Uterus (tissue), 4 donors: ENCODE data around the gene ANAPC13. TPM values are rescaled to one million over a fixed set of nuclear protein-coding genes. Genes with fewer than 3 reads are reported as not detected.

Source experiments
- DNase-seq, 2 donors: peaks; one replicate each; pipeline ENCODE4 v3.0.0-alpha.2; 2019 to 2020
- H3K27ac ChIP-seq, 2 donors: fragments of 200-600 bp; sonication (generic); 1 replicate in 1 of 2; 2 replicates in 1 of 2; pipeline ENCODE4 v1.5.1; 2016 to 2018
- H3K27me3 ChIP-seq, 2 donors: fragments of 200-600 bp; sonication (generic); one replicate each; pipeline ENCODE4 v1.5.1; 2018 to 2019; ENCODE audit warnings: control low read depth in 1 of 2
- H3K36me3 ChIP-seq, 2 donors: fragments of 200-600 bp; sonication (generic); one replicate each; pipeline ENCODE4 v1.5.1; 2019; ENCODE audit warnings: control low read depth in 1 of 2
- H3K4me1 ChIP-seq, 2 donors: fragments of 200-600 bp; sonication (generic); one replicate each; pipeline ENCODE4 v1.5.1; 2018 to 2019; ENCODE audit warnings: control low read depth in 1 of 2
- H3K4me3 ChIP-seq, 2 donors: fragments of 200-600 bp; sonication (generic); 1 replicate in 1 of 2; 2 replicates in 1 of 2; pipeline ENCODE4 v1.5.1; 2018 to 2019; ENCODE audit warnings: mild to moderate bottlenecking in 1 of 2
- H3K9me3 ChIP-seq, 2 donors: fragments of 200-600 bp; sonication (generic); one replicate each; pipeline ENCODE4 v1.5.1; 2019; ENCODE audit warnings: control low read depth in 1 of 2
- POLR2A ChIP-seq, 2 donors: fragments of 450-650 bp; IDR thresholded peaks; one replicate each; pipeline ENCODE4 v1.6.1; 2016; ENCODE audit warnings: antibody characterized with exemption in 2 of 2, mild to moderate bottlenecking in 1 of 2, moderate library complexity in 1 of 2
- intact Hi-C: fragments of 100-400 bp; cut with DNase I; formaldehyde crosslinking; loops from one replicate; pipeline ENCODE4 v1.15.1; 2023; ENCODE audit warnings: low total_unique reads
- total RNA-seq, 4 donors: library from RNA; depleted of rRNA in 3 of 4; stranded (reverse); fragments of >200 nt in 3 of 4; gene quantifications; one replicate each; pipeline versions ENCODE4 v1.1.0 to v1.2.4, GENCODE V29; 2014 to 2023
- TF ChIP-seq, protein P1 (sequence below), 4 experiments: fragments of 200-600 bp in 2 of 4; fragments of 450-650 bp in 2 of 4; sonication (generic) in 2 of 4; IDR thresholded peaks; one replicate each; pipeline ENCODE4 v1.5.1; 2016 to 2019; ENCODE audit warnings: antibody characterized with exemption in 4 of 4, mild to moderate bottlenecking in 2 of 4, moderate library complexity in 1 of 4
- donor health status: DM: yes; HTN: yes; CAD: no.

ANAPC13 gene
- total RNA-seq, 4 donors from 2014 or later = 17.6 to 64.8 (median 51.7) TPM

DNA sequence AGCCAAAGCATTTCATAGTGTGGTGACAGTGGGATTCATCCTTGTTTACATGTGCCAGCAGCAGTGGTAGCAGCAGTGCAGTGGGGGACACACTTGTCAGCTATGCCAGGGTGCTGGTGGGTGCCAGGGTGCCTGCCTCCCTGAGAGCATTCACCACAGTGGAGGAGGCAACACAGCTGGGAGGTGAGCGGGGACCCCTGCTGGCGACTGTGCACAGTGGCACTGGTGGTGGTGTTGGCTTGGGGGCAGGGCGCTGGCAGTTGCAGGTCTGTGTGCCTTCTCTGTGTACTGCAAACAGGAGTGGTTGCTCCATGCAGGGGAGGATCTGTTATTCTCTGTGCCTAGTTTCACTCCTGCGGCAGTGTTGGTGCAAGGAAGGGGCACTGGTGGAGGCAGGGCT lies 41.3 kb upstream of the ANAPC13 start:
- peaks cover 0 to 18% of the 10 kb centered on the region in 2 donors for H3K9me3 ChIP-seq
- TF ChIP-seq, protein P1, sequence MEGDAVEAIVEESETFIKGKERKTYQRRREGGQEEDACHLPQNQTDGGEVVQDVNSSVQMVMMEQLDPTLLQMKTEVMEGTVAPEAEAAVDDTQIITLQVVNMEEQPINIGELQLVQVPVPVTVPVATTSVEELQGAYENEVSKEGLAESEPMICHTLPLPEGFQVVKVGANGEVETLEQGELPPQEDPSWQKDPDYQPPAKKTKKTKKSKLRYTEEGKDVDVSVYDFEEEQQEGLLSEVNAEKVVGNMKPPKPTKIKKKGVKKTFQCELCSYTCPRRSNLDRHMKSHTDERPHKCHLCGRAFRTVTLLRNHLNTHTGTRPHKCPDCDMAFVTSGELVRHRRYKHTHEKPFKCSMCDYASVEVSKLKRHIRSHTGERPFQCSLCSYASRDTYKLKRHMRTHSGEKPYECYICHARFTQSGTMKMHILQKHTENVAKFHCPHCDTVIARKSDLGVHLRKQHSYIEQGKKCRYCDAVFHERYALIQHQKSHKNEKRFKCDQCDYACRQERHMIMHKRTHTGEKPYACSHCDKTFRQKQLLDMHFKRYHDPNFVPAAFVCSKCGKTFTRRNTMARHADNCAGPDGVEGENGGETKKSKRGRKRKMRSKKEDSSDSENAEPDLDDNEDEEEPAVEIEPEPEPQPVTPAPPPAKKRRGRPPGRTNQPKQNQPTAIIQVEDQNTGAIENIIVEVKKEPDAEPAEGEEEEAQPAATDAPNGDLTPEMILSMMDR (IDR thresholded peaks at IDR 0.05) = no peak
- TF ChIP-seq POLR2A (IDR thresholded peaks at IDR 0.05) = no peak
- DNase-seq = no peak

DNA sequence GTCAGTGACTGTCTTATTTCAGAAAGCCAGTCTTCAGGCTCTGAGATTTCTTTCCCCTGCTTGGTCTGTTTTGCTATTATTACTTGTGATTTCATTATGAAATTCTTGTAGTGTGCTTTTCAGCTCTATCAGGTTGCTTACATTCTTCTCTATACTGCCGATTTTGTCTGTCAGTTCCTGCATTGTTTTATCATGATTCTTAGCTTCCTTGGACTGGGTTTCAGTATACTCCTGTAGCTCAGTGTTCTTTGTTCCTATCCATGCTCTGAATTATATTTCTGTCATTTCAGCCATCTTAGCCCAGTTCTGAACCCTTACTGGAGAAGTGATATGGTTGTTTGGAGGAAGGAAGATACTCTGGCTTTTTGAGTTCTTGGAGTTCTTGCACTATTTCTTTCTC lies 40.5 kb upstream of the ANAPC13 start:
- Histone ChIP-seq H3K36me3 (no peaks in the 10 kb centered on the region), H3K27me3 (no peaks in the 10 kb centered on the region), H3K9me3 (peaks cover 0 to 18% of the 10 kb centered on the region in 2 donors), H3K4me3 (no peak overlapping the region), H3K27ac (no peak overlapping the region), H3K4me1 (no peaks in the 10 kb centered on the region)
- DNase-seq = no peak
- intact Hi-C loops = no loop called here
- TF ChIP-seq, protein P1 (IDR thresholded peaks at IDR 0.05) = no peak
- no peak for TF ChIP-seq POLR2A (IDR thresholded peaks at IDR 0.05)

More for the DNA sequence above, 41.3 kb upstream of the ANAPC13 start:
- no peak overlapping the region for H3K27ac ChIP-seq
- no peaks in the 10 kb centered on the region for H3K36me3 ChIP-seq
- no peaks in the 10 kb centered on the region for H3K27me3 ChIP-seq
- H3K4me3 ChIP-seq = no peak overlapping the region
- intact Hi-C loops = no loop called here
- no peaks in the 10 kb centered on the region for H3K4me1 ChIP-seq

DNA sequence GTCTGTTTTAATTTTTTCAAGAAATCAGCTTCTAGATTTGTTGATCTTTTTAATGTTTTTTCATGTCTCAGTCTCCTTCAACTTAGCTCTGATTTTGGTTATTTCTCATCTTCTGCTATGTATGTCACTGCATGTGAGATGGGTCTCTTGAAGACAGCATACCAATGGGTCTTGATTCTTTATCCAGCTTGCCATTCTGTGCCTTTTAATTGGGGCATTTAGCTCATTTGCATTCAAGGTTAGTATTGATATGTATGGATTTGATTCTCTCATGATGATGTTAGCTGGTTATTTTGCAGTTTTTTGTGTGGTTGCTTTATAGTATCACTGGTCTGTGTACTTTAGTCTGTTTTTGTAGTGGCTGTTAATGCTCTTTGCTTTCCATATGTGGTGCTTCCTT lies 39.5 kb upstream of the ANAPC13 start:
- no peak for TF ChIP-seq POLR2A (IDR thresholded peaks at IDR 0.05)
- TF ChIP-seq, protein P1 (IDR thresholded peaks at IDR 0.05) = no peak
- H3K4me1 ChIP-seq = no peaks in the 10 kb centered on the region
- H3K27ac ChIP-seq = no peak overlapping the region
- intact Hi-C loops = no loop called here
- H3K27me3 ChIP-seq = no peaks in the 10 kb centered on the region
- peaks cover 0 to 18% of the 10 kb centered on the region in 2 donors for H3K9me3 ChIP-seq
- no peak for DNase-seq
- H3K36me3 ChIP-seq = no peaks in the 10 kb centered on the region
- no peak overlapping the region for H3K4me3 ChIP-seq

DNA sequence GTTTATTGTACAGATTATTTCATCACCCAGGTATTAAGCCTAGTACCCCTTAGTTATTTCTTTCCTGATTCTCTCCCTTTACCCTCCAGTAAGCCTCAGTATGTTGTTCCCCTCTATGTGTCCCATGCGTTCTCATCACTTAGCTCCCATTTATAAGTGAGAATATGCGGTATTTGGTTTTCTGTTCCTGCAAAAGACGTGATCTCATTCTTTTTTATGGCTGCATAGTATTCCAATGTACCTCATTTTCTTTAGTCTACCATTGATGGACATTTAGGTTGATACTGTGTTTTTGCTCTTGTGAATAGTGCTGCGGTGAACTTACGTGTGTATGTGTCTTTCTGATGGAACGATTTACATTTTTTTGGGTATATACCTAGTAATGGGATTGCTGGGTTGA lies 36.8 kb upstream of the ANAPC13 start:
- intact Hi-C loops = no loop called here
- Histone ChIP-seq H3K36me3 (no peaks in the 10 kb centered on the region), H3K4me1 (no peaks in the 10 kb centered on the region), H3K9me3 (peaks cover 0 to 23% of the 10 kb centered on the region in 2 donors), H3K4me3 (no peak overlapping the region), H3K27ac (no peak overlapping the region), H3K27me3 (no peaks in the 10 kb centered on the region)
- TF ChIP-seq, protein P1 (IDR thresholded peaks at IDR 0.05) = no peak
- no peak for TF ChIP-seq POLR2A (IDR thresholded peaks at IDR 0.05)
- DNase-seq = no peak

DNA sequence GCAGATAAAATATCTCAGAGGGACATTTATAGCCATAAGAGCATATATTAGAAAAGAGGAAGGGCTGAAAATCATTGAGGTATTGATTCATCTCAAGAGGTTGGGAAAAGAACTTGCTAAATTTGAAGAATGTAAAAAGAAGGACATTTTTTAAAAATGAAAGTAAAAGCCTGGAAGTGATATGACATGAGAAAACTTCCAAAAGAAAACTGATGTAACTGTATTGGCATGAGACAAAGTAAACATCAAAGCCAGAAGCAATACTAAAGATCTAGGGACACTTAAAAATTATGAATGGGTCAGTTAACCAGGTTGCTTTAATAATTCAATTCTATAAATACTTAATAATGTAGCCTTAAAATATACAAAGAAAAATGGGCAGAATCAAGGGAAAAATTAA lies 32.0 kb upstream of the ANAPC13 start:
- intact Hi-C loops = no loop called here
- Histone ChIP-seq H3K27ac (no peak overlapping the region), H3K36me3 (no peaks in the 10 kb centered on the region), H3K9me3 (peaks cover 0 to 5% of the 10 kb centered on the region in 2 donors), H3K4me1 (no peaks in the 10 kb centered on the region), H3K27me3 (no peaks in the 10 kb centered on the region), H3K4me3 (no peak overlapping the region)
- no peak for DNase-seq
- TF ChIP-seq, protein P1 (IDR thresholded peaks at IDR 0.05) = no peak
- TF ChIP-seq POLR2A (IDR thresholded peaks at IDR 0.05) = no peak
